GM18505 (cell line): Measurements from ENCODE around the gene HPSE2.
"Not testable (repeated sequence)": the region's sequence is repeated elsewhere in the genome, so short reads cannot be mapped to it uniquely, and the experiment has no call there.

Experiments
- ATAC-seq: cut with Tn5 transposase; IDR thresholded peaks from one replicate; pipeline ENCODE4 v1.9.1; 2021; ENCODE audit not compliant: unreplicated experiment
- POLR2A ChIP-seq: IDR thresholded peaks from 4 replicates; pipeline ENCODE4 v1.6.1; 2011; ENCODE audit warnings: borderline replicate concordance; ENCODE audit not compliant: insufficient read depth, insufficient read length; ENCODE audit errors: extremely low read depth

Gene HPSE2

GRCh38 chr10:98517672-98518071 is 718.0 kb downstream of the HPSE2 start:
- no peak for ATAC-seq
- no peak for TF ChIP-seq POLR2A

GRCh38 chr10:98516352-98516751 is 719.3 kb downstream of the HPSE2 start:
- TF ChIP-seq POLR2A = no peak
- ATAC-seq = no peak

- ATAC-seq = no peak
- TF ChIP-seq POLR2A = no peak
Observed at GRCh38 chr10:98513704-98514103, 721.9 kb downstream of the HPSE2 start.

GRCh38 chr10:98511876-98512275 is 723.8 kb downstream of the HPSE2 start:
- no peak for ATAC-seq
- no peak for TF ChIP-seq POLR2A

- no peak for ATAC-seq
- no peak for TF ChIP-seq POLR2A
Observed at GRCh38 chr10:98510412-98510995, 725.1 kb downstream of the HPSE2 start.

- ATAC-seq = no peak
- TF ChIP-seq POLR2A = no peak
Observed at GRCh38 chr10:98509745-98510144, 725.9 kb downstream of the HPSE2 start.

- not testable (repeated sequence) for ATAC-seq
Observed at GRCh38 chr10:98502535-98502934, 733.1 kb downstream of the HPSE2 start.

- ATAC-seq = no peak
- no peak for TF ChIP-seq POLR2A
Observed at GRCh38 chr10:98492763-98493162, 742.9 kb downstream of the HPSE2 start.

- no peak for TF ChIP-seq POLR2A
- no peak for ATAC-seq
Observed at GRCh38 chr10:98489561-98490481, 745.8 kb downstream of the HPSE2 start.

- ATAC-seq = no peak
Observed at GRCh38 chr10:98488669-98489430, 746.8 kb downstream of the HPSE2 start.

GRCh38 chr10:98487649-98488048 is 748.0 kb downstream of the HPSE2 start:
- ATAC-seq = no peak
- no peak for TF ChIP-seq POLR2A

More at GRCh38 chr10:98488669-98489430, 746.8 kb downstream of the HPSE2 start:
- TF ChIP-seq POLR2A = no peak

GRCh38 chr10:98486421-98486820 is 749.2 kb downstream of the HPSE2 start:
- no peak for ATAC-seq

GRCh38 chr10:98485959-98486358 is 749.7 kb downstream of the HPSE2 start:
- no peak for TF ChIP-seq POLR2A
- no peak for ATAC-seq

More at GRCh38 chr10:98486421-98486820, 749.2 kb downstream of the HPSE2 start:
- no peak for TF ChIP-seq POLR2A
